GM08714 (cell line): ENCODE data around the gene DNAAF8.

ENCODE experiments used
- H3K4me3 ChIP-seq: fragments of 200-500 bp; sonication (Bioruptor generic); 2 replicates; pipeline ENCODE4 v1.5.1; 2014; ENCODE audit warnings: mild to moderate bottlenecking, low read length, inconsistent platforms
- ZNF274 ChIP-seq: IDR thresholded peaks from 2 replicates; pipeline ENCODE4 v1.6.1; 2012; ENCODE audit warnings: mild to moderate bottlenecking, low read depth, low read length

DNAAF8 gene

DNA sequence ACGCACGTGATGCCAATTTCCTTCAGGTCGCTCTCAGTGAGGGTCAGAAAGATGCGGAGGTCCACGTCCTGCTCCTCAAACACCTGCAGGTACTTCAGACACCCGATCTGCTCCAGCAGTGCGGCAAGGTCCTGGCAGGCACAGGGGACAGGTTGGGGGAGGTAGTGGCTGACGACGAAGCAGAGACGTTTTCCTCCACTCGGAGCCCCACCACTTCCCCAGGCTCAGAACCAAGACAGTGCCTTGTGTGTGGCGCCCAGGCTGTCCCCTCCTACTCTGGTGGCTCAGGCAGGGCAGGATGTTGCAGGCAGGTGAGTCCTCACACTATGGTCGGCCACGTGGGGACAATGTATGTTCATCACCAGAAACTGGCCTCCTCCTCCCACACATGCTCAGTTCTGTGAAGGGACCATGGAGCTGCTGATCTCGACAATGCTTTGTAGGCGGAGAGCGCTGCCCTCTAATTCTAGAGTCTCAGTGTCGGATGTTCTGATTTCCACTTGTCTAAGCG is 35.2 kb upstream of the DNAAF8 start:
- no peak for TF ChIP-seq ZNF274
- H3K4me3 ChIP-seq: no peak overlapping the region

DNA sequence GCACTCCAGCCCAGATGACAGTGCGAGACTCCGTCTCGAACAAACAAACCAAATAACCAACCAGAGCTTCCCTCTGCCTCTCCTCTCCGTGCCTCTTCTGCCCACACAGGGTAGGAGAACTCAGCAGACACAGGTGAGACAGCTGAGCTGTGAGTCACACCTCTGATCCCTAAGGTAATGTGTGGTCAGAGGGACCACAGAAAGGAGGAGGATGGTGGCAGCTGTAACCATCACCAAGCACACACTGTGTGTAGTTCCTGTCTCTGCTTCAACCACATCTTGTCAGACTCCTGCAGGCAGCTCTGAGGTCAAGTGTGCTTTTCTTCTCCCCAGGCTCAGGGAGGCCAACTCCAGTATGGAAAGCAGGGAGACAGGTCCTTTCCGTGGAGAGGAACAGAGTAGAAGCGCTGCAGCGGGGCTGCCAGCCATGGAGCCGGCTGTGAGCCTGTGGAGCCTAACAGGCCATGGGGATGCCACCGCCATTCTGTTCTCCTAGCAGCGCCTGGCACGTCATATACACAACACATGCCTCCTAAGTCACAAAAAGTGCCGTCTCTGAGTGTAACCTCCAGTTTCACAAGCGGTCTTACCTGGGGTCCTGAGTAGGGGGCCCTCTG is 33.8 kb upstream of the DNAAF8 start:
- TF ChIP-seq ZNF274: no peak

DNA sequence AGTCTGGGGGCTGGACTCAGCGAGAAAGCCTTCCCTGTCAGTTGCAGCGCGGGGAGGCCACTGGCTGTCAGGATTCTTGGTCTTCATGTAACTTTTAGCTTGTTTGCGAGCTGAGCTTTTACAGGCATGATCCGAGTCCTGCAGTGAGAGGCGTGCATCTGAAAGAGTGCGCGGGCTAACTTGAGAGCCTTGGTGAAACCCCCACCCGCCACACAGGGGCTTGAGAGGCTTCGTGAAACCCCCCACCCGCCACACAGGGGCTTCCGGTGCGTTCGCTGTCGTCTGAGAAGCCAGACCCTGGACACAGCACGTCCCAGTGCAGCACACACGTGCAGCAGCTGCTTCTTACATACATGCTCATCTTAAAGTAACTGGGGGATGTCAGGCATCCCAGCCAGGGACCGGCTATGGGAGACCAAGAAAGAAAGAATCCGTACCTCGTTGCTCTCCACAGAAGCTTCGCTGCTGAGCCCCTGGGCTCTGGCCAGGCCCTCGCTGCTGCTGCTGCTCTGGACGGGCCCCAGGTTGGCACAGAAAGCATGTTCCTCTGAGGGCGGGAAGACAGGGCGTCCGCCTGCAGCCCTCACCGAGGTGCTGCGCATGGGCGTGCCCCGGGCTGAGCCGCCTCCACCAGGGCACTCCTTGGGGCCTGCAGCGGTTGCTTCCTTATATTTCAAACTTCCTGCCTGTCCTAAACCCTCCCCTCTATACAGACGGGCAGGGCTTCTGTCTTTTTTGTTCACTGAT is 33.2 kb upstream of the DNAAF8 start:
- no peak overlapping the region for H3K4me3 ChIP-seq
- no peak for TF ChIP-seq ZNF274

More for the DNA sequence above, 33.8 kb upstream of the DNAAF8 start:
- H3K4me3 ChIP-seq: no peak overlapping the region

DNA sequence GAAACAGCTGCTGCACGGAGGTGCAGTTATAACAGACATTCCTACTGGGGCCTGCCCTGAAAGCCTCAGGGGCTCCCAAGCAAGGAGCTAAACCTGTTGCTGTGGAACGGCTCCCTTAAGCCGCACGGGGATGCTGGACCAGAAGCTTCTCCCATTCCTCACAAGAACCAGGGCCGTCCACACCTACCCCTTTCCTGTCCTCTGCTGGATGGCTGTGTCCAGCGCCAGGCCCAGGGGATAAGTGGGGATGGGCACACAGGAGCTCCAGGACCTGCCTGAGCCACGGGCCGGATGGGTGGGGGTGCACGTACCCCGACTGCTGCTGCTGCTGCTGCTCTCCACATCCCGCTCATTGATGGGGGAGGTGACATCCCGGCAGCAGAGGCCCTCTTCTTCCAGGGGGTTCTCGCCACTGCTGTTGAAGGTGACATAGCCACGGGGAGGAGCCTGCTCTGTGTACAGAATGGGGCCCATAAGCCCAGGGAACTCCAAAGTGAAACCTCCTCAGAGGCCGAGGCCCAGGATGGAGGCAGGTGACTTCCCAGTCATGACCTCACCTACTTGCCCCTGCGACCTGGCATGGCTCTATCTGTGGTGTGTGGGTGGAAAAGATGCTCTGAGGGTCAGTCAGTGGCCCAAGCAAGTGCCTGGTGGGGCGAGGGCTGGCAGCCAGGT is 32.4 kb upstream of the DNAAF8 start:
- TF ChIP-seq ZNF274: no peak
- no peak overlapping the region for H3K4me3 ChIP-seq

DNA sequence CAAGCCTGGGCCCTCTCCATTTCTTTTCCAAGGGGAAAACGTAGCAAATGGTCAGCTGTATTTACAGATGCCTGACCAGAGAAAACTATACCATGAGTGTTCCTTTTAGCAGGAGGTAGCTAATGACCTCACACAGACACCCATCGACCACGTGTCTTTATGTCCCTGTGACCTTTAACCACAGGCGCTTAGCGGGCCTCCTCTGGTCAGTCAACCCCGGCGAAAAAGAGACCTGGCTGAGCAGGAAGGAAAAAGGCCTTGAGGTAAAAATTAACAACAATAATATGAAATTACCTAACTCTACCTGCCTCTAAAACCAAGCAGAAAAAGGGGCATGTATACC is 31.9 kb upstream of the DNAAF8 start:
- H3K4me3 ChIP-seq: no peak overlapping the region
- TF ChIP-seq ZNF274: no peak

DNA sequence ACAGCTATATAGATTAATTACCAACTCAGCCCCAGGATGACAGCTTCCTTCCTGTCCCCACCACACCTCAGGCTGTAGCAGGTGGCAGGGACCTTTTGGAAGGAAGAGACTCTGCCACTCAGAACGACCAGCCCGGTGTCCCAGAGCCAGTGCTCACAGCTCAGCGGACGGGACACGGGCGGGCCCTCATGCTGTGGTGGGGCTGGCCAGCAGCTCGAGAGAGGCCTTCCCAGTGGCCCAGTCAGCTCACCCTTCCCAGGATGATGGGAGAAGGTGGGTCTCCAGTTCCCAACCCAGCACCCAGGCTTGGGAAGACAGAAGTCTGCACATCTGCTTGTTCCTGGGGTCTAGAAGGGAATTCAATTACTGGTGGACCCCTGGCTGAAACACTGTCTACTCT is 30.4 kb upstream of the DNAAF8 start:
- no peak for TF ChIP-seq ZNF274

DNA sequence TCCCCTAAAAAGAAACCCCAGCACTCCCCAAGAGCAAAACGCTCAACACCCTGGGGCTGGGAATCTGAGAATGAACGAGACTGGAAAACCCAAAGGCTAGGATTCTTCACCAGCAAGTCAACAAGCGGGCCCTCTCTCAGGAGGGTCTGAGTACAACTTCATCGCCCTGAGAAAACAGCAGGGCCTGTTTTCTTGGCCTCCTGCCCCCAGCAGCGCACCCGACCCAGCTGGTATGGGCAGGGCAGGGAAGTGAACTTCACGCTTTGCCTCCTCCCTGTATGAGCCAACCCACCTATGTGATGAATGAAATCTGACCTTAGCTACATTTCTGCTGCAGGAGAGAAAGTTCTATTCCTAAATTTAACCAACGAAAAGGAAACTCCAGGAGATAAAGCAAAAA is 29.8 kb upstream of the DNAAF8 start:
- no peak for TF ChIP-seq ZNF274
- H3K4me3 ChIP-seq: no peak overlapping the region

More for the DNA sequence above, 30.4 kb upstream of the DNAAF8 start:
- H3K4me3 ChIP-seq: no peak overlapping the region

DNA sequence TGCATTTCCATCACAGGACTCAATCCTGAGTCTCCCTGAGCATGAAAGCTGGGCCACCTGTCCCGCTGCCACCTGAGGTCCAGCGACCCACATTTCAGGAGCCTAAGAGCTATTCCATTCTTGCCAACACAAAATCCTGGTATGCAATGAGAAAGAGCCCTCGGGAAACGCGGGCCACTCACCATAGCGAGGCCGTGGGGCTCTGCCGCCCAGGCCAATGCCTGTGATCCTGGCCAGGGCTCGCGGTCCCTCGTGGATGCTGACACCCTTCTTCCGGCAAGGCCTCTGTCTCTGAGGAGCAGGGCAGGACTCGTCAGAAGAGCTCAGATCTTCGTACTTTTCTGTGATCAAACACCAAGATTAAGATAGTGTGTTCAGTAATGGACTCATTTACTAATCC is 29.4 kb upstream of the DNAAF8 start:
- TF ChIP-seq ZNF274: no peak
- no peak overlapping the region for H3K4me3 ChIP-seq

DNA sequence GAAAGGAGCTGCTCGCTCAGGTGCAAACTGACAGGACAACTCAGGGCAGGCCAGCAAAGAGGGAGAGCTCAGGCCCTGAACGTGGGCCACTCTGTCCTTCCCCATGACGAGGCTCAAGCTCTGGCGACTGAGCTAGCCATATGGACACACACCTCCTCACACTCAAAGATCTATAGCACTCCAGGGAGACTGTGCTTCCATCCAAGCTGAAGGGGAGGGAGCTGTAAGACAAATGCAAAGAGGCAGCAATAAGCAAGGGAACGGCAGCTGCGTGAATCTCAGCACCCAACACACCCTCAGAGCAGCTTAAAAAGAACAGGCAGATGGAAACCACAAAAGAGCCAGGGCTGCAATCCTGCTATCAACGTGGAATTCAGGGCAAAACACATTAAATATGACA is 27.5 kb upstream of the DNAAF8 start:
- H3K4me3 ChIP-seq: no peak overlapping the region
- TF ChIP-seq ZNF274: no peak

DNA sequence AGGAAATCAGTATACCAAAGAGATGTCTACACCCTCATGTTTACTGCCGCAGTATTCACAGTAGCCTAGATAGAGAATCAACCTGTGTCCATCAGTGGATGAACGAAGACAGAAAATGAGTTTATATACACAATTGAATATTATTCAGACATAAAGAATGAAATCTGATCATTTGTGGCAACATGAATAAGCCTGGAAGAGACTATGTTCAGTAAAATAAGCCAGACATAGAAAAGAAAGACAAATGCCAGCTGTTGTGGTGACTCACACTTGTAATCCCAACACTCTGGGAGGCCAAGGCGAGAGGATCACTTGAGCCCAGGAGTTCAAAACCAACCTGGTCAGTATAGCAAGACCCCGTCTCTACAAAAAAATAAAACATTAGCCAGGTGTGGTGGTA is 24.9 kb upstream of the DNAAF8 start:
- no peak for TF ChIP-seq ZNF274

DNA sequence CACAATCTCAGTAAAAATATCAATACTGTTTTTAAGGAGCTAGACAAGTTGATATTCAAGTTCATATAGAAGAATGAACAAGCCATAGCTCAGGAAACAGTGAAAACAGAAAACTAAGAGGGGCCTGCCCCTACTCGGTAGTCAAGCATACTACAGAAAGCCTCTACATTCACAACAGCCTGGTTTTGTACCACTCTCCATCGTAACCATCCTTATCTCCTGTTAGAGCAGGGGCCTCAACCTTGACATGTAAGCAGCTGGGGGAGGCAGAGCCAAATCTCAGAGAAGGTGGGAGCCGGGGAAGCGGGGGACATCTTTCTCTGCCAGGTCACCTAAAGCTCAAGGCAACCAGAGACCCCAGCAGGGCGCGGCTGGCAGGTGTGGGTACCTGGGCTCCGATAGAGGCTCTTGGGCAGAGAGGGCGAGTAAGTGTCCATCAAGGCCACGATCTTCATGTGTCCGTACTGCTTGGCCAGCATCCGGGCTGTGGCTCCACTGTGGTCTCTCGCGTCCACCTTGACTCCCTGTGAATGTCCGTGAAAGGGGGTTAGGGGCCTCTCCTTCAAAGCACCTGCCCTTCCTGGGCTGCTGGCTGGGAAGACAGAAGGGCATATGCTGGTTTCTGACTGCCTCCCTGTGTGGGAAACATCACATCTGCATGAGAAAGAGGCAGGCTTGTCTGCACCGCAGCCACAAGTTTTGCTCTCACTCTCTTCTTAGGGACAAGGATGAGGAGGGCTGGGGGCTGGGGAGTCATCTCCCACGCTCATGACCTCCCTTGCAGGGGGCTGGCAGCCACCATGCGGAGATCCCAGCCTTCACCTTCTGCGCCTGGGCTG is 20.5 kb upstream of the DNAAF8 start:
- no peak for TF ChIP-seq ZNF274
- H3K4me3 ChIP-seq: no peak overlapping the region

More for the DNA sequence above, 24.9 kb upstream of the DNAAF8 start:
- no peak overlapping the region for H3K4me3 ChIP-seq

DNA sequence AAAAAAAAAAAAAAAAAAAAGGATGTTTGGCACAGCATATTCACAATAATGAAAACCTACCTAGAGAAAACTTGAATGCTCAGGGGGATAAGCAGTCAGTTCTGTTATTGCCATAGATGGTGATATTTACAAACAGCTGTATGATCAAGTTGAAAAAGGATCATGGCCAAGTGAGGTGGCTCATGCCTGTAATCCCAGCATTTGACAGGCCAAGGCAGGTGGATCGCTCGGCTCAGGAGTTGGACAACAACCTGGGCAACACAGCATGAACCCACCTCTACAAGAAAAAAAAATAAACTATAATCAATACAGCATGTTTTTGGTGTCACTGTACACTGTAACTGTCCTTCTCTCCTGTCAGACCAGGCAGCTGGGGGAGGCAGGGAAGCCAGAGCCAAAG is 19.3 kb upstream of the DNAAF8 start:
- no peak overlapping the region for H3K4me3 ChIP-seq
- no peak for TF ChIP-seq ZNF274

DNA sequence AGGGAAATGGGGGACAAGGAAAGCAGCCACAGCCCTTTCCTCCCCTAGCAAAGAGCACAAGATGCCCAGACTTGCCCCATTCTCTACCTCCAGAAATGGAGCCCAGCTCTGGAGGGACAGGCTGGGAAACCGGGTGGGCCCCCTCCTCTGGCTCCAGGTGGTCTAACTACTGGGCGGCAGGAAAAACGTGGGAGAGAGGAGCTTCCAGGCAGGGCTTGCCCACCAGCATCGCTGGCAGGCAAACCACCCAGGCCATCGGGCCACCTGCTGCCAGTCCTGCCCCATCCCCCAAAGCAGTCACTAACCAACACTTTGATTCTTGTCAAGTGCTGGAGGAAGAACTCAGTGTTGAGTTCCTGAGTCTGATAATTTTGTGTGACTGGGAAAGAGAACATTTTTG is 15.9 kb upstream of the DNAAF8 start:
- TF ChIP-seq ZNF274: no peak
- H3K4me3 ChIP-seq: no peak overlapping the region
